PC-3 (cell line): ENCODE data around the gene HTR3A. TPM values are rescaled to one million over a fixed set of nuclear protein-coding genes. Genes with fewer than 3 reads are reported as not detected.

Source experiments
- ATAC-seq: fragments of 200-7000 bp; cut with Tn5 transposase; 2 replicates; pipeline ENCODE4 v1.9.1; 2020; ENCODE audit warnings: mild to moderate bottlenecking, moderate library complexity
- BruUV-seq: library from RNA; stranded (reverse); fragments of 400-500 nt; replicated peaks from 2 replicates; lab custom pipeline; 2021; lab: Mats Ljungman, UMichigan
- CTCF ChIA-PET: fragments of 300-600 bp; sonication (Branson Sonifier 250); formaldehyde crosslinking; loops from one replicate; lab custom pipeline; 2022; ENCODE audit warnings: antibody characterized with exemption; lab: Charles Lee
- POLR2A ChIA-PET: fragments of 300-600 bp; sonication (Branson Sonifier 250); formaldehyde crosslinking; loops from one replicate; lab custom pipeline; 2022; ENCODE audit warnings: antibody characterized with exemption; ENCODE audit not compliant: unreplicated experiment; lab: Charles Lee
- DNase-seq: peaks from one replicate; pipeline ENCODE4 v3.0.0-alpha.2; 2015
- H2AFZ ChIP-seq: fragments of 300-600 bp; sonication (generic); 2 replicates; pipeline ENCODE4 v1.6.0; 2016; ENCODE audit warnings: antibody characterized with exemption, low read length
- H3F3A ChIP-seq: fragments of 300-600 bp; sonication (generic); one replicate; pipeline ENCODE4 v1.6.0; 2017; ENCODE audit warnings: antibody characterized with exemption, low read length, control low read depth, mild to moderate bottlenecking; ENCODE audit not compliant: unreplicated experiment
- H3K27ac ChIP-seq: fragments of 300-600 bp; sonication (generic); 2 replicates; pipeline ENCODE4 v1.5.1; 2016; ENCODE audit warnings: mild to moderate bottlenecking, low read length
- H3K27me3 ChIP-seq: fragments of 300-600 bp; sonication (generic); 2 replicates; pipeline ENCODE4 v1.6.1; 2016; ENCODE audit warnings: low read length, mixed read lengths
- H3K36me3 ChIP-seq: fragments of 300-600 bp; sonication (generic); 2 replicates; pipeline ENCODE4 v1.6.1; 2016; ENCODE audit warnings: low read depth, mixed run types, low read length, mixed read lengths
- H3K4me1 ChIP-seq: fragments of 300-600 bp; sonication (generic); 2 replicates; pipeline ENCODE4 v1.5.1; 2016; ENCODE audit warnings: low read length; ENCODE audit not compliant: insufficient read depth
- H3K4me2 ChIP-seq: fragments of 300-600 bp; sonication (generic); 2 replicates; pipeline ENCODE4 v1.6.0; 2016; ENCODE audit warnings: low read length
- H3K4me3 ChIP-seq: fragments of 300-600 bp; sonication (generic); 2 replicates; pipeline ENCODE4 v1.5.1; 2016; ENCODE audit warnings: mild to moderate bottlenecking, low read length, mixed read lengths
- H3K79me2 ChIP-seq: fragments of 300-600 bp; sonication (generic); 2 replicates; pipeline ENCODE4 v1.6.1; 2017; ENCODE audit warnings: low read length, mixed read lengths
- H3K9ac ChIP-seq: fragments of 300-600 bp; sonication (generic); 2 replicates; pipeline ENCODE4 v1.6.0; 2016; ENCODE audit warnings: mild to moderate bottlenecking, low read length
- H3K9me2 ChIP-seq: fragments of 300-600 bp; sonication (generic); replicated peaks from 2 replicates; pipeline ENCODE4 v1.6.1; 2016; ENCODE audit warnings: mixed run types, low read length, mixed read lengths
- H3K9me3 ChIP-seq: fragments of 300-600 bp; sonication (generic); 2 replicates; pipeline ENCODE4 v1.6.1; 2016; ENCODE audit warnings: low read length, mixed read lengths
- H4K20me1 ChIP-seq: fragments of 300-600 bp; sonication (generic); 2 replicates; pipeline ENCODE4 v1.6.1; 2016; ENCODE audit warnings: low read length, mixed read lengths
- CTCF ChIP-seq: fragments of 300-600 bp; sonication (generic); conservative IDR thresholded peaks from 2 replicates; pipeline ENCODE4 v1.5.1; 2017; ENCODE audit warnings: antibody characterized with exemption, low read depth, mild to moderate bottlenecking, low read length
- EZH2 ChIP-seq: fragments of 300-600 bp; sonication (generic); IDR thresholded peaks from one replicate; pipeline ENCODE4 v1.6.1; 2017; ENCODE audit warnings: antibody characterized with exemption, mild to moderate bottlenecking, low read length; ENCODE audit not compliant: unreplicated experiment
- EZH2phosphoT487 ChIP-seq: fragments of 300-600 bp; sonication (generic); IDR thresholded peaks from 2 replicates; pipeline ENCODE4 v1.6.1; 2018; ENCODE audit warnings: mild to moderate bottlenecking, antibody characterized with exemption, low read length, borderline replicate concordance
- intact Hi-C: fragments of 100-400 bp; cut with micrococcal nuclease; formaldehyde crosslinking; loops from 2 replicates; pipeline ENCODE4 v1.9.0; 2023
- total RNA-seq: library from RNA; depleted of rRNA; stranded (reverse); fragments of >200 nt; gene quantifications from 2 replicates; pipeline ENCODE4 v1.2.3, GENCODE V29; 2014

HTR3A gene
- total RNA-seq, 1 experiment from 2014 or later: not detected

GRCh38 chr11:113992459-113993110 lies 17.7 kb downstream of the HTR3A start:
- H3K36me3 ChIP-seq: no peaks in the 10 kb centered on the region
- H3K9me3 ChIP-seq: no peaks in the 10 kb centered on the region
- H2AFZ ChIP-seq: no peak overlapping the region
- ATAC-seq: no peak
- H4K20me1 ChIP-seq: no peaks in the 10 kb centered on the region
- H3K27me3 ChIP-seq: peaks cover 19% of the 10 kb centered on the region; the same call in 1 of the 2 replicates
- H3K9ac ChIP-seq: no peak overlapping the region
- no peak for DNase-seq
- no peak overlapping the region for H3K27ac ChIP-seq
- H3K79me2 ChIP-seq: no peaks in the 10 kb centered on the region
- BruUV-seq: no TSS peak
- no peak overlapping the region for H3K4me3 ChIP-seq
- no peaks in the 10 kb centered on the region for H3K4me1 ChIP-seq
- TF ChIP-seq EZH2phosphoT487: no peak
- TF ChIP-seq CTCF: no peak
- TF ChIP-seq EZH2: no peak
- ChIA-PET POLR2A (no interaction called here), CTCF (no interaction called here)
- no peaks in the 10 kb centered on the region for H3F3A ChIP-seq
- intact Hi-C loops: no loop called here
- H3K4me2 ChIP-seq: no peak overlapping the region
- H3K9me2 ChIP-seq: no peaks in the 10 kb centered on the region

GRCh38 chr11:113994077-113994954 lies 19.4 kb downstream of the HTR3A start:
- CTCF ChIA-PET: interaction anchor here (0.6 to 1.1 kb wide), 4 partner anchors 266 to 446 kb away, joined by 3 to 10 read pairs (median 4); no protein-coding TSS in a partner anchor
- no peaks in the 10 kb centered on the region for H4K20me1 ChIP-seq

More at GRCh38 chr11:113994077-113994954, 19.4 kb downstream of the HTR3A start:
- Histone ChIP-seq H3F3A (no peaks in the 10 kb centered on the region), H3K9me3 (no peaks in the 10 kb centered on the region), H2AFZ (no peak overlapping the region), H3K79me2 (no peaks in the 10 kb centered on the region), H3K4me3 (no peak overlapping the region), H3K9me2 (no peaks in the 10 kb centered on the region), H3K9ac (no peak overlapping the region), H3K4me2 (no peak overlapping the region), H3K27me3 (peaks cover 18% of the 10 kb centered on the region; the same call in 1 of the 2 replicates), H3K27ac (no peak overlapping the region), H3K4me1 (no peaks in the 10 kb centered on the region), H3K36me3 (no peaks in the 10 kb centered on the region)
- ATAC-seq (peak; percentile 43; the same call in 1 of the 2 replicates), DNase-seq (peak; percentile 43)
- BruUV-seq: no TSS peak
- intact Hi-C loops: loop anchor here (1.0 to 2.0 kb wide), 2 partner anchors 98 to 268 kb away; no protein-coding TSS in a partner anchor
- POLR2A ChIA-PET: no interaction called here
- TF ChIP-seq CTCF (peak; percentile 89), EZH2phosphoT487 (no peak)
